RWPE2 (cell line): ENCODE results near the gene C3orf18.

Source experiments
- ATAC-seq: fragments of 200-7000 bp; cut with Tn5 transposase; 3 replicates; pipeline ENCODE4 v1.9.1; 2021; ENCODE audit warnings: low read depth
- DNase-seq: peaks from one replicate; pipeline ENCODE4 v3.0.0-alpha.2; 2020; ENCODE audit warnings: low spot score
- H3K27ac ChIP-seq: fragments of 450-650 bp; 2 replicates; pipeline ENCODE4 v1.5.1; 2017; ENCODE audit warnings: mild to moderate bottlenecking; ENCODE audit not compliant: poor library complexity, severe bottlenecking
- H3K27me3 ChIP-seq: fragments of 250-450 bp; sonication (Bioruptor Pico); 2 replicates; pipeline ENCODE4 v1.5.1; 2021; ENCODE audit warnings: mild to moderate bottlenecking, moderate library complexity; ENCODE audit not compliant: insufficient read depth, poor library complexity, severe bottlenecking
- H3K36me3 ChIP-seq: fragments of 250-450 bp; sonication (Bioruptor Pico); 2 replicates; pipeline ENCODE4 v1.5.1; 2020; ENCODE audit warnings: low read depth, mild to moderate bottlenecking, moderate library complexity
- H3K4me1 ChIP-seq: fragments of 250-450 bp; sonication (Bioruptor Pico); 2 replicates; pipeline ENCODE4 v1.5.1; 2021; ENCODE audit warnings: mild to moderate bottlenecking, moderate library complexity; ENCODE audit not compliant: insufficient read depth, poor library complexity, severe bottlenecking
- H3K4me3 ChIP-seq: fragments of 250-450 bp; sonication (Bioruptor Pico); 2 replicates; pipeline ENCODE4 v1.5.1; 2021; ENCODE audit warnings: mild to moderate bottlenecking, moderate library complexity; ENCODE audit not compliant: severe bottlenecking
- H3K9me3 ChIP-seq: fragments of 250-450 bp; sonication (Bioruptor Pico); 2 replicates; pipeline ENCODE4 v1.5.1; 2021; ENCODE audit warnings: mild to moderate bottlenecking, moderate library complexity; ENCODE audit not compliant: severe bottlenecking
- CTCF ChIP-seq: fragments of 450-650 bp; IDR thresholded peaks from one replicate; pipeline ENCODE4 v1.5.1; 2017; ENCODE audit warnings: mild to moderate bottlenecking, moderate library complexity; ENCODE audit not compliant: poor library complexity, severe bottlenecking

C3orf18 gene

GRCh38 chr3:50563867-50564266 is 3.7 kb downstream of the C3orf18 start:
- Histone ChIP-seq H3K27ac (no peak overlapping the region), H3K36me3 (no peaks in the 10 kb centered on the region), H3K4me1 (peaks cover 10% of the 10 kb centered on the region), H3K4me3 (no peak overlapping the region), H3K9me3 (no peaks in the 10 kb centered on the region), H3K27me3 (no peaks in the 10 kb centered on the region)
- no peak for TF ChIP-seq CTCF
- DNase-seq = no peak
- ATAC-seq = no peak

- no peak for TF ChIP-seq CTCF
- Histone ChIP-seq H3K4me1 (peaks cover 9% of the 10 kb centered on the region), H3K36me3 (no peaks in the 10 kb centered on the region), H3K9me3 (no peaks in the 10 kb centered on the region), H3K27me3 (no peaks in the 10 kb centered on the region), H3K4me3 (no peak overlapping the region), H3K27ac (peak overlapping the region; percentile 15)
- DNase-seq (no peak), ATAC-seq (peak; percentile 59)
Measured at GRCh38 chr3:50562861-50563260, 4.7 kb downstream of the C3orf18 start.

GRCh38 chr3:50559702-50560101 is 7.8 kb downstream of the C3orf18 start:
- no peak for ATAC-seq
- Histone ChIP-seq H3K27ac (no peak overlapping the region), H3K9me3 (no peaks in the 10 kb centered on the region), H3K4me1 (peaks cover 7% of the 10 kb centered on the region), H3K27me3 (no peaks in the 10 kb centered on the region), H3K4me3 (no peak overlapping the region), H3K36me3 (no peaks in the 10 kb centered on the region)
- no peak for TF ChIP-seq CTCF
- DNase-seq = no peak

- no peak for TF ChIP-seq CTCF
- no peak for DNase-seq
Measured at GRCh38 chr3:50557915-50558314, 9.6 kb downstream of the C3orf18 start.

GRCh38 chr3:50557106-50557505 is 10.4 kb downstream of the C3orf18 start:
- no peaks in the 10 kb centered on the region for H3K9me3 ChIP-seq
- TF ChIP-seq CTCF = no peak
- H3K27ac ChIP-seq = no peak overlapping the region
- H3K4me3 ChIP-seq = no peak overlapping the region
- no peaks in the 10 kb centered on the region for H3K27me3 ChIP-seq
- DNase-seq (no peak), ATAC-seq (no peak)
- no peaks in the 10 kb centered on the region for H3K36me3 ChIP-seq
- no peaks in the 10 kb centered on the region for H3K4me1 ChIP-seq

More at GRCh38 chr3:50557915-50558314, 9.6 kb downstream of the C3orf18 start:
- H3K27ac ChIP-seq = no peak overlapping the region
- peaks cover 5% of the 10 kb centered on the region for H3K4me1 ChIP-seq
- ATAC-seq = no peak
- H3K36me3 ChIP-seq = no peaks in the 10 kb centered on the region
- H3K4me3 ChIP-seq = no peak overlapping the region
- H3K9me3 ChIP-seq = no peaks in the 10 kb centered on the region
- H3K27me3 ChIP-seq = no peaks in the 10 kb centered on the region
